OCI-LY7 (cell line): ENCODE data around the gene MAZ.

Experiments
- CTCF ChIP-seq: fragments of 200-600 bp; sonication (generic); conservative IDR thresholded peaks from 2 replicates; pipeline ENCODE4 v1.5.1; 2014; ENCODE audit warnings: mild to moderate bottlenecking, antibody characterized with exemption, low read length, moderate library complexity, mixed read lengths
- EZH2phosphoT487 ChIP-seq: fragments of 200-600 bp; sonication (generic); IDR thresholded peaks from 2 replicates; pipeline ENCODE4 v1.6.1; 2018; ENCODE audit warnings: low read depth, borderline replicate concordance, mild to moderate bottlenecking, mixed run types, antibody characterized with exemption, low read length, moderate library complexity, mixed read lengths

DNA sequence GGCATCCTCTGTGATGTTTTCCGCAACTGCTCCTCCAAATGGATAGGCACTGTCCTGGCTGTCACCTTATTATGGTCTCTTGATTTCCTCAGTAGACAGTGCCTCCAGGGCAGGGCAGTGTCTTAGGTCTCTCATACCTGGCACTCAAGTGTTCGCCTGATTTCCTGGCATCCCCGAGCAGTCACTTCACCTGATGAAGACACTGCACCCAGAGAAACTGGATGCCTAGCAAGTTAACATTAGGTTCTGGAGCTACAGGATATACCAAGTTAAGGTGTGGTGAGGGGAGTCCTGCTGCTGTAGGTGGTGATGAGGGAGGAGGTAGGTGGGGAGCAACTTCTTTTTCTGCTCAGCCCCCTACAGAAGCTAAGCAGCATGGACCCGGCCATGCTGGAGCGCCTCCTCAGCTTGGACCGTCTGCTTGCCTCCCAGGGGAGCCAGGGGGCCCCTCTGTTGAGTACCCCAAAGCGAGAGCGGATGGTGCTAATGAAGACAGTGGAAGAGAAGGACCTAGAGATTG is 3.9 kb upstream of the MAZ start:
- TF ChIP-seq CTCF (no peak), EZH2phosphoT487 (no peak)
